ENCODE measurements around the gene ASCC2. TPM values are rescaled to one million over a fixed set of nuclear protein-coding genes. Genes with fewer than 3 reads are reported as not detected.

The ASCC2 gene
- total RNA-seq, 1 donor from 2014 or later: 58.2 TPM

DNA sequence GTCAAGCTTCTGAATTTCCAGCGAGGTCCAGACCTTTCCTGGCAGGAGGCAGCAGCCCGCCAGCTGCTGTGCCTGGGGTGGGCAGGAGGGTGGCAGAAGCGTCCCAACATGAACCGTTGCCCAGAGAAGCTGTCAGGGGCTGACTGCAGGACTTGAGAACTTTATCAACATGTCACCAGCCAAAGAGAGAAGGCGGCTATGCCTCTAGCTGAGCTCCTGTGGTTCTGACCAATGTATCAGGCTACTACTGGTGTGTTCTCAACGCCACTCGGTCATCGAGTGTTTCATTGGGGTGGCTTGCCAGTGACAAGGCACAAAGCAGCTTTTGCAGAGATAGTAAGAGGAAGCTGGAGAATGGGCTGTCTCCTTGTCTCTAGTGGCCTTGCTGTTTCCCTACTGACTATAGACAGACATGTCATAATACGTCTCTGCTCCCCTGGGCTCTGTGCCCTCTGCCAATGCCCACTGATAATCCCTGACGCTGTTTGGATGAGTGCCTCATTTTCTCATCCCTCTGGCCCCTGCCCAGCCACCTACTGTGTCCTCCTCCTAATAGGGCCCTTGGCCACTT, 17.6 kb upstream of the ASCC2 start:
- Mint-ChIP-seq H3K27me3 (ENCODE audit: low read depth) (no peaks in the 10 kb centered on the region), H3K4me3 (no peak overlapping the region), H3K4me1 (no peaks in the 10 kb centered on the region), H3K9me3 (no peaks in the 10 kb centered on the region), H3K27ac (no peak overlapping the region), H3K36me3 (no peaks in the 10 kb centered on the region)
- no peak for DNase-seq (ENCODE audit: low spot score in 2 of 2, unreplicated experiment in 2 of 2)
- TF ChIP-seq, protein P1, sequence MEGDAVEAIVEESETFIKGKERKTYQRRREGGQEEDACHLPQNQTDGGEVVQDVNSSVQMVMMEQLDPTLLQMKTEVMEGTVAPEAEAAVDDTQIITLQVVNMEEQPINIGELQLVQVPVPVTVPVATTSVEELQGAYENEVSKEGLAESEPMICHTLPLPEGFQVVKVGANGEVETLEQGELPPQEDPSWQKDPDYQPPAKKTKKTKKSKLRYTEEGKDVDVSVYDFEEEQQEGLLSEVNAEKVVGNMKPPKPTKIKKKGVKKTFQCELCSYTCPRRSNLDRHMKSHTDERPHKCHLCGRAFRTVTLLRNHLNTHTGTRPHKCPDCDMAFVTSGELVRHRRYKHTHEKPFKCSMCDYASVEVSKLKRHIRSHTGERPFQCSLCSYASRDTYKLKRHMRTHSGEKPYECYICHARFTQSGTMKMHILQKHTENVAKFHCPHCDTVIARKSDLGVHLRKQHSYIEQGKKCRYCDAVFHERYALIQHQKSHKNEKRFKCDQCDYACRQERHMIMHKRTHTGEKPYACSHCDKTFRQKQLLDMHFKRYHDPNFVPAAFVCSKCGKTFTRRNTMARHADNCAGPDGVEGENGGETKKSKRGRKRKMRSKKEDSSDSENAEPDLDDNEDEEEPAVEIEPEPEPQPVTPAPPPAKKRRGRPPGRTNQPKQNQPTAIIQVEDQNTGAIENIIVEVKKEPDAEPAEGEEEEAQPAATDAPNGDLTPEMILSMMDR (IDR thresholded peaks at IDR 0.05; ENCODE audit: unreplicated experiment): no peak

DNA sequence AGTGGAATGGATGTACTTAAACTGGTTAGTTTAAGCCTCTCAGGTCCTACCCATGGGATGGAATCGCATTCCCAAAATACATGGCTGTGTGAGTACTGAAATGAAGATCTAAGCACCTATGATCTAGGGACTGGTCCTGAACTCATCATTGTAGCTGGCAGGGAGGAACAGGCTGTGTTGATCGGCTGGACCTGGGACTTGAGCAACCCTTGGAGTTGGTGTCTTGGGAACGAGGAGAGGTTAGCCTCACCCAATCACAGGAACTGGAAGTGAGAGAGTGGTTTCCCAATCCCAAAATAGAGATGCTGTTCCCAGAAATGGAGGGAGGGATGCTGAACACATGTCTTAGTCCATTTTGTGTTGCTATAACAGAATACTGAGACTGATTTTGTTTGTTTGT, 16.4 kb upstream of the ASCC2 start:
- Mint-ChIP-seq H3K4me1 (no peaks in the 10 kb centered on the region), H3K9me3 (no peaks in the 10 kb centered on the region), H3K27me3 (ENCODE audit: low read depth) (no peaks in the 10 kb centered on the region), H3K36me3 (no peaks in the 10 kb centered on the region), H3K4me3 (no peak overlapping the region), H3K27ac (no peak overlapping the region)
- DNase-seq (ENCODE audit: low spot score in 2 of 2, unreplicated experiment in 2 of 2): no peak
- TF ChIP-seq, protein P1 (IDR thresholded peaks at IDR 0.05; ENCODE audit: unreplicated experiment): no peak

DNA sequence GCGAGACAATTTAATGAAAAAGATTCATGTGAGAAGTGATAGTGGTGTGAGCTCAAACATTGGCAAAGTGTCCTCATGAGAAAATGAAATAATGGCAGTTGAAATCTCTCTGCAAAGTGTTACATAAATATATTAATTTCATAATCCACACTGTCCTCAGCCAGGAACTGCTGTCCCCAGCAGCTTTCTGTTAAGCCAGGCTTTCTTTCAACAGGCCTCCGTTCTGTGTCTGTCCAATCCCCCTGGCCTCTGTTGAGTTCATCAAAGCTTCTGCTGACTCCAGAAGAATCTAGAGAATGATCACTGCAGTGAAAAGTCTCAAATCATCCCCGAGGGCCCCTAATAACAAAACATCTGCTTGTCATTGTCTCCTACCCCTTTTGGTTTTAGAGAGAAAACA, 10.0 kb upstream of the ASCC2 start:
- Mint-ChIP-seq H3K27me3 (ENCODE audit: low read depth) (peaks cover 3% of the 10 kb centered on the region), H3K36me3 (no peaks in the 10 kb centered on the region), H3K27ac (no peak overlapping the region), H3K4me3 (no peak overlapping the region), H3K4me1 (no peaks in the 10 kb centered on the region), H3K9me3 (peaks cover 8% of the 10 kb centered on the region)
- TF ChIP-seq, protein P1 (IDR thresholded peaks at IDR 0.05; ENCODE audit: unreplicated experiment): no peak
- no peak for DNase-seq (ENCODE audit: low spot score in 2 of 2, unreplicated experiment in 2 of 2)

DNA sequence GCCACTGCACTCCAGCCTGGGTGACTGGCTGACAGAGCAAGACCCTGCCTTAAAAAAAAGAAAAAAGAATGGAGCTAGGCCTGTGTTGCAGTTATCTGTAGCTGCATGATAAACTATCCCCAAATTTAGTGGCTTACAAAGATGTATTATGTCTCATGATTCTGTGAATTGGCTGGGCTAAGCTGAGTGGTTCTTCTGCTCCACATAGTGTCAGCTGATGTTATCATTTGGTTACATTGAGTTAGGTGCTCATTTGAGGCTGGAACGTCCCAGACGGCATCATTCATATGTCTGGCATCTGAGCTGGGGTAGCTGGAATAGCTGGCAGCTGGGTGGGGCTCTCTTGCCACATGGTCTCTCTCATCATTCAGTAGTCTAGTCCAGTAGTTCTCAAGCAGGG, 8.2 kb upstream of the ASCC2 start:
- H3K4me1 Mint-ChIP-seq: no peaks in the 10 kb centered on the region
- H3K36me3 Mint-ChIP-seq: no peaks in the 10 kb centered on the region
- H3K27me3 Mint-ChIP-seq (ENCODE audit: low read depth): peaks cover 3% of the 10 kb centered on the region
- no peak for DNase-seq (ENCODE audit: low spot score in 2 of 2, unreplicated experiment in 2 of 2)
- peaks cover 8% of the 10 kb centered on the region for H3K9me3 Mint-ChIP-seq
- TF ChIP-seq, protein P1 (IDR thresholded peaks at IDR 0.05; ENCODE audit: unreplicated experiment): no peak
- H3K27ac Mint-ChIP-seq: no peak overlapping the region
- no peak overlapping the region for H3K4me3 Mint-ChIP-seq

DNA sequence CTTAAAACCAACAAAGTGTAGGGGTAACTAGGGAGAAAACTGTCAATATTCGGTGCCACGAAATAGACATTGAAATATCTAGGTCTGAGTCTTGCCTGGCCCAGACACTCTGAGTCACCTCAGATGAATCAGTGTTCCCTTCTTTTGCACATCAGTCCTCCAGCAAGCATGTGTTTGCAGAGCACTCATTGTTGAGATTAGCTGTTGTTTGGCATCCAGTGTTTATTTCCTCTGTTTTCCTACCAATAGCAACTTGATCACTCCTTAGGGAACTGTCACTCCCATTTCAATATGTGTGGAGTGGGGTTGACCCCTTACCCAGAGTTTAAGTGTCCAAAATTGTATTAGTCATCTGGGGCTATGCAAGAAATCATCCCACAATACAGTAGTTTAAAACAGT, 4.7 kb upstream of the ASCC2 start:
- H3K4me1 Mint-ChIP-seq: peaks cover 7% of the 10 kb centered on the region
- no peak for DNase-seq (ENCODE audit: low spot score in 2 of 2, unreplicated experiment in 2 of 2)
- H3K36me3 Mint-ChIP-seq: no peaks in the 10 kb centered on the region
- H3K4me3 Mint-ChIP-seq: no peak overlapping the region
- H3K27me3 Mint-ChIP-seq (ENCODE audit: low read depth): peaks cover 3% of the 10 kb centered on the region
- H3K27ac Mint-ChIP-seq: no peak overlapping the region
- peaks cover 8% of the 10 kb centered on the region for H3K9me3 Mint-ChIP-seq
- TF ChIP-seq, protein P1 (IDR thresholded peaks at IDR 0.05; ENCODE audit: unreplicated experiment): no peak

DNA sequence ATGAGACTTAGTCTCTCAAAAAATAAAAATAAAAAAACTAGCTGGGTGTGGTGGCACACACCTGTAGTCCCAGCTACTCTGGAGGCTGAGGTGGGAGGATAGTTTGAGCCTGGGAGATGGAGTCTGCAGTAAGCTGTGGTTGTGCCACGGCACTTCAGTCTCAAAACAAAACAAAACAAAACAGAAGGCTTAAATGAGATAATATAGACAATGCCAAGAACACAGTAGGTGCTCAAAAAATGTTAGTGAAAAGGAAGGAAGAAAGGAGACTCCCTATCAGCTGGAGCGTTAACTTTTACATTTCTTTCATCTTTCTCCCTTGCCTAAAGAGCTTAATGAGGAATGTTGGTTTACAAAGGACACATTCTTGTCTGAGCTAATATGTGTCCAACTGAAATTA, 4.1 kb upstream of the ASCC2 start:
- TF ChIP-seq, protein P1 (IDR thresholded peaks at IDR 0.05; ENCODE audit: unreplicated experiment): no peak
- Mint-ChIP-seq H3K27me3 (ENCODE audit: low read depth) (peaks cover 3% of the 10 kb centered on the region), H3K36me3 (no peaks in the 10 kb centered on the region), H3K4me3 (no peak overlapping the region), H3K4me1 (peaks cover 12% of the 10 kb centered on the region), H3K9me3 (peaks cover 8% of the 10 kb centered on the region), H3K27ac (no peak overlapping the region)
- no peak for DNase-seq (ENCODE audit: low spot score in 2 of 2, unreplicated experiment in 2 of 2)
